HepG2 (cell line): ENCODE measurements around the gene TSEN54. TPM values are rescaled to one million over a fixed set of nuclear protein-coding genes. Genes with fewer than 3 reads are reported as not detected.
A peak's percentile ranks its signal among the peaks of the same experiment; 100 is the strongest.

Experiments used
- CHD4 ChIP-seq: fragments of 200-600 bp; sonication (generic); IDR thresholded peaks from 2 replicates; pipeline ENCODE4 v1.7.0; 2017; ENCODE audit warnings: mild to moderate bottlenecking, low read length, borderline replicate concordance
- DPF2 ChIP-seq: sonication (generic); formaldehyde crosslinking; IDR thresholded peaks from 2 replicates; pipeline ENCODE4 v1.4.0; 2020; ENCODE audit warnings: mild to moderate bottlenecking, low read depth, missing genetic modification reagents, borderline replicate concordance
- ETS1 ChIP-seq: sonication (generic); formaldehyde crosslinking; IDR thresholded peaks from 2 replicates; pipeline ENCODE4 v1.4.0; 2020; ENCODE audit warnings: missing genetic modification reagents
- FOXJ3 ChIP-seq: sonication (generic); formaldehyde crosslinking; IDR thresholded peaks from 2 replicates; pipeline ENCODE4 v1.4.0; 2020; ENCODE audit warnings: missing genetic modification reagents, mild to moderate bottlenecking, borderline replicate concordance
- HOXD1 ChIP-seq: sonication (generic); formaldehyde crosslinking; IDR thresholded peaks from 2 replicates; pipeline ENCODE4 v1.5.0; 2020; ENCODE audit warnings: missing genetic modification reagents
- MAFF ChIP-seq: IDR thresholded peaks from 2 replicates; pipeline ENCODE4 v1.6.1; 2011; ENCODE audit warnings: low read depth, low read length, improper control_type of control experiment
- NFKB2 ChIP-seq: sonication (generic); formaldehyde crosslinking; IDR thresholded peaks from 2 replicates; pipeline ENCODE4 v1.4.0; 2020; ENCODE audit warnings: missing genetic modification reagents, borderline replicate concordance
- SMAD1 ChIP-seq: sonication (generic); formaldehyde crosslinking; IDR thresholded peaks from 2 replicates; pipeline ENCODE4 v1.4.0; 2020; ENCODE audit warnings: missing genetic modification reagents, low read depth, mild to moderate bottlenecking, borderline replicate concordance
- TRIM24 ChIP-seq: sonication (generic); formaldehyde crosslinking; IDR thresholded peaks from 2 replicates; pipeline ENCODE4 v1.8.0; 2022; ENCODE audit warnings: mild to moderate bottlenecking, missing genetic modification reagents
- ZMAT3 ChIP-seq: sonication (generic); formaldehyde crosslinking; conservative IDR thresholded peaks from 2 replicates; pipeline ENCODE4 v1.7.0; 2021; ENCODE audit warnings: missing genetic modification reagents
- ZNF503 ChIP-seq: sonication (generic); formaldehyde crosslinking; IDR thresholded peaks from 2 replicates; pipeline ENCODE4 v1.4.0; 2020; ENCODE audit warnings: missing genetic modification reagents
- ZNF589 ChIP-seq: sonication (generic); formaldehyde crosslinking; conservative IDR thresholded peaks from 2 replicates; pipeline ENCODE4 v1.8.0; 2022; ENCODE audit warnings: mild to moderate bottlenecking, moderate library complexity, missing genetic modification reagents
- ZNF776 ChIP-seq: sonication (generic); formaldehyde crosslinking; IDR thresholded peaks from 2 replicates; pipeline ENCODE4 v1.4.0; 2020; ENCODE audit warnings: mild to moderate bottlenecking, missing genetic modification reagents
- polyA plus RNA-seq, 8 experiments: library from polyadenylated mRNA; depleted of rRNA in 3 of 8; stranded (reverse) in 7 of 8; unstranded in 1 of 8; fragments of >200 nt; fragmentation: Illumina TruSeq in 4 of 8; extraction: Trizol in 4 of 8; gene quantifications; 2 replicates each; pipeline versions ENCODE4 v1.2.1 to v1.2.3, GENCODE V29; 2011 to 2016; ENCODE audit warnings: low read depth in 4 of 8, missing spikeins in 1 of 8, mixed read lengths in 1 of 8; ENCODE audit not compliant: insufficient read depth in 1 of 8
- total RNA-seq, 5 experiments: library from RNA; depleted of rRNA; stranded (reverse); fragments of >200 nt; fragmentation: Illumina TruSeq; extraction: Trizol; gene quantifications; 2 replicates each; pipeline ENCODE4 v1.2.3, GENCODE V29; 2016; ENCODE audit warnings: low read depth in 1 of 5
- TF ChIP-seq, protein P1 (sequence below): sonication (generic); formaldehyde crosslinking; IDR thresholded peaks from 2 replicates; pipeline ENCODE4 v1.5.1; 2020; ENCODE audit warnings: mild to moderate bottlenecking, missing genetic modification reagents, moderate library complexity
- TF ChIP-seq, protein P2 (sequence below): fragments of 450-650 bp; IDR thresholded peaks from 2 replicates; pipeline ENCODE4 v1.6.1; 2016
- TF ChIP-seq, protein P3 (sequence below): sonication (generic); formaldehyde crosslinking; IDR thresholded peaks from 2 replicates; pipeline ENCODE4 v1.5.0; 2020; ENCODE audit warnings: mild to moderate bottlenecking, missing genetic modification reagents, borderline replicate concordance

Gene TSEN54
- total and polyA plus RNA-seq, 2 of the 13 experiments (the other 11 are each of a cell fraction or from before 2014, with no cell fraction given): 62.9 to 63.3 TPM

GRCh38 chr17:75511610-75512575 is 4.4 kb upstream of the TSEN54 start (continued):
- TF ChIP-seq ZNF589 (CRISPR knock-in tag): no peak
- peak; percentile 53; the same call in 1 of the 2 replicates for TF ChIP-seq FOXJ3
- peak; percentile 64; the same call in 1 of the 2 replicates for TF ChIP-seq ZMAT3 (CRISPR knock-in tag)
- peak; percentile 54; the same call in 1 of the 2 replicates for TF ChIP-seq NFKB2
- TF ChIP-seq, protein P1, sequence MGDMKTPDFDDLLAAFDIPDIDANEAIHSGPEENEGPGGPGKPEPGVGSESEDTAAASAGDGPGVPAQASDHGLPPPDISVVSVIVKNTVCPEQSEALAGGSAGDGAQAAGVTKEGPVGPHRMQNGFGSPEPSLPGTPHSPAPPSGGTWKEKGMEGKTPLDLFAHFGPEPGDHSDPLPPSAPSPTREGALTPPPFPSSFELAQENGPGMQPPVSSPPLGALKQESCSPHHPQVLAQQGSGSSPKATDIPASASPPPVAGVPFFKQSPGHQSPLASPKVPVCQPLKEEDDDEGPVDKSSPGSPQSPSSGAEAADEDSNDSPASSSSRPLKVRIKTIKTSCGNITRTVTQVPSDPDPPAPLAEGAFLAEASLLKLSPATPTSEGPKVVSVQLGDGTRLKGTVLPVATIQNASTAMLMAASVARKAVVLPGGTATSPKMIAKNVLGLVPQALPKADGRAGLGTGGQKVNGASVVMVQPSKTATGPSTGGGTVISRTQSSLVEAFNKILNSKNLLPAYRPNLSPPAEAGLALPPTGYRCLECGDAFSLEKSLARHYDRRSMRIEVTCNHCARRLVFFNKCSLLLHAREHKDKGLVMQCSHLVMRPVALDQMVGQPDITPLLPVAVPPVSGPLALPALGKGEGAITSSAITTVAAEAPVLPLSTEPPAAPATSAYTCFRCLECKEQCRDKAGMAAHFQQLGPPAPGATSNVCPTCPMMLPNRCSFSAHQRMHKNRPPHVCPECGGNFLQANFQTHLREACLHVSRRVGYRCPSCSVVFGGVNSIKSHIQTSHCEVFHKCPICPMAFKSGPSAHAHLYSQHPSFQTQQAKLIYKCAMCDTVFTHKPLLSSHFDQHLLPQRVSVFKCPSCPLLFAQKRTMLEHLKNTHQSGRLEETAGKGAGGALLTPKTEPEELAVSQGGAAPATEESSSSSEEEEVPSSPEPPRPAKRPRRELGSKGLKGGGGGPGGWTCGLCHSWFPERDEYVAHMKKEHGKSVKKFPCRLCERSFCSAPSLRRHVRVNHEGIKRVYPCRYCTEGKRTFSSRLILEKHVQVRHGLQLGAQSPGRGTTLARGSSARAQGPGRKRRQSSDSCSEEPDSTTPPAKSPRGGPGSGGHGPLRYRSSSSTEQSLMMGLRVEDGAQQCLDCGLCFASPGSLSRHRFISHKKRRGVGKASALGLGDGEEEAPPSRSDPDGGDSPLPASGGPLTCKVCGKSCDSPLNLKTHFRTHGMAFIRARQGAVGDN: peak; percentile 98
- 0 out of 2 replicates have a peak, but pooled peaks have one; percentile 20 for TF ChIP-seq ZNF776 (CRISPR knock-in tag)
- TF ChIP-seq TRIM24: peak; percentile 40; the same call in 1 of the 2 replicates
- peak; percentile 80; the same call in 1 of the 2 replicates for TF ChIP-seq CHD4
- peak; percentile 92 for TF ChIP-seq ZNF503 (CRISPR knock-in tag)
- TF ChIP-seq MAFF: no peak
- TF ChIP-seq, protein P2, sequence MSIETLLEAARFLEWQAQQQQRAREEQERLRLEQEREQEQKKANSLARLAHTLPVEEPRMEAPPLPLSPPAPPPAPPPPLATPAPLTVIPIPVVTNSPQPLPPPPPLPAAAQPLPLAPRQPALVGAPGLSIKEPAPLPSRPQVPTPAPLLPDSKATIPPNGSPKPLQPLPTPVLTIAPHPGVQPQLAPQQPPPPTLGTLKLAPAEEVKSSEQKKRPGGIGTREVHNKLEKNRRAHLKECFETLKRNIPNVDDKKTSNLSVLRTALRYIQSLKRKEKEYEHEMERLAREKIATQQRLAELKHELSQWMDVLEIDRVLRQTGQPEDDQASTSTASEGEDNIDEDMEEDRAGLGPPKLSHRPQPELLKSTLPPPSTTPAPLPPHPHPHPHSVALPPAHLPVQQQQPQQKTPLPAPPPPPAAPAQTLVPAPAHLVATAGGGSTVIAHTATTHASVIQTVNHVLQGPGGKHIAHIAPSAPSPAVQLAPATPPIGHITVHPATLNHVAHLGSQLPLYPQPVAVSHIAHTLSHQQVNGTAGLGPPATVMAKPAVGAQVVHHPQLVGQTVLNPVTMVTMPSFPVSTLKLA: no peak
- no peak for TF ChIP-seq ETS1
- peak; percentile 88; the same call in 1 of the 2 replicates for TF ChIP-seq DPF2 (CRISPR knock-in tag)
- TF ChIP-seq HOXD1: peak; percentile 63
- TF ChIP-seq SMAD1 (CRISPR knock-in tag): peak; percentile 66; the same call in 1 of the 2 replicates
- TF ChIP-seq, protein P3, sequence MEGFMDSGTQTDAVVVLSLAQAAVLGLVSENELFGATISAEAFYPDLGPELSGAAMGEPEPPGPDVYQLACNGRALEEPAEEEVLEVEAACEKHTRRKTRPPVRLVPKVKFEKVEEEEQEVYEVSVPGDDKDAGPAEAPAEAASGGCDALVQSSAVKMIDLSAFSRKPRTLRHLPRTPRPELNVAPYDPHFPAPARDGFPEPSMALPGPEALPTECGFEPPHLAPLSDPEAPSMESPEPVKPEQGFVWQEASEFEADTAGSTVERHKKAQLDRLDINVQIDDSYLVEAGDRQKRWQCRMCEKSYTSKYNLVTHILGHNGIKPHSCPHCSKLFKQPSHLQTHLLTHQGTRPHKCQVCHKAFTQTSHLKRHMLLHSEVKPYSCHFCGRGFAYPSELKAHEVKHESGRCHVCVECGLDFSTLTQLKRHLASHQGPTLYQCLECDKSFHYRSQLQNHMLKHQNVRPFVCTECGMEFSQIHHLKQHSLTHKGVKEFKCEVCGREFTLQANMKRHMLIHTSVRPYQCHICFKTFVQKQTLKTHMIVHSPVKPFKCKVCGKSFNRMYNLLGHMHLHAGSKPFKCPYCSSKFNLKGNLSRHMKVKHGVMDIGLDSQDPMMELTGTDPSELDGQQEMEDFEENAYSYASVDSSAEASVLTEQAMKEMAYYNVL (CRISPR knock-in tag): peak; percentile 91; the same call in 1 of the 2 replicates
